HG02840 (cell line): Measurements from ENCODE around the gene ANKRD16.

Experiments
- ATAC-seq: cut with Tn5 transposase; IDR thresholded peaks from one replicate; pipeline ENCODE4 v1.9.1; 2021; ENCODE audit warnings: mild to moderate bottlenecking, moderate library complexity, moderate number of reproducible peaks; ENCODE audit not compliant: unreplicated experiment, low FRiP score

ANKRD16 gene

DNA sequence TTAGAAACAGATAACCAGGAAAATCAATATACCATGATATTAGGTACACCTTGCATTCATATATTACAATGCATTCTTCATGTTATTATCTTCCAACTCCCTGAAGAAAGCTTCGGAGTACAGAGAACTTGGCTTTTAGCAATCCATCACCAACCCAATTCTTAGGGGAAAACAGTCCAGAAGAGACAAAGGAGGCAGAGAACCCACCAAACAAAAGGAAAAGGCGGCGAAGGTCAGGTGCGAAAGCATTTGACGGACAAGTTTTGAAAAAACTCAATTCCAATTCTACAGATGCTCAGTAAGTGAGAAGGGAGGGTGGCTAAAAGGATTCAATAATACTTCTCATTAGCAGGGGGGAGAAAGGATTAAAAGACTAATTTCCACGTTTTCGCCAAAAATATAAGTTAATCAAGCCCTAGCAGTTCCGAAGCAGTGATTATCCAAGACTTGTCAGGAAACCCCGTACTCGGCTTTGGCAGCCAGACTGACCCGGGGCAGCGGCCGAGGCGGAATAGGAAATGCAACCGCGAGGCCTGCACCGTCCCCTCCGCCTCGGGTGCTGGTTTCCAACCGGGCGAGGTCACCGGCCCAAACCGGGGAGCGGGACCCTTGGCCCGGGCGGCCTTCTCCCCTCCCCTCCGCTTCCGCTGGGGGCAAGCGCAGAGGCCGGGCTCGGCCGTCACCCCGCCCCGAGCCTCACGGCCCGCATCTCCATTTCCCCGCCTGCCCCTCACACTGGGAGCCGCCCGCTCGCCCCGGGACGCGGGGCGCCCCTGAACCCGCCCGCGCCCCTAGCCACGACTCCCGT is 77.2 kb downstream of the ANKRD16 start:
- ATAC-seq: peak; percentile 32
